Measurements from ENCODE around the gene GGN. TPM values are rescaled to one million over a fixed set of nuclear protein-coding genes. Genes with fewer than 3 reads are reported as not detected.

The GGN gene
- total and polyA plus RNA-seq, 9 of the 15 experiments (the other 6 are each of a cell fraction or from before 2014, with no cell fraction given): 0.15 to 0.33 TPM; not detected in 7

DNA sequence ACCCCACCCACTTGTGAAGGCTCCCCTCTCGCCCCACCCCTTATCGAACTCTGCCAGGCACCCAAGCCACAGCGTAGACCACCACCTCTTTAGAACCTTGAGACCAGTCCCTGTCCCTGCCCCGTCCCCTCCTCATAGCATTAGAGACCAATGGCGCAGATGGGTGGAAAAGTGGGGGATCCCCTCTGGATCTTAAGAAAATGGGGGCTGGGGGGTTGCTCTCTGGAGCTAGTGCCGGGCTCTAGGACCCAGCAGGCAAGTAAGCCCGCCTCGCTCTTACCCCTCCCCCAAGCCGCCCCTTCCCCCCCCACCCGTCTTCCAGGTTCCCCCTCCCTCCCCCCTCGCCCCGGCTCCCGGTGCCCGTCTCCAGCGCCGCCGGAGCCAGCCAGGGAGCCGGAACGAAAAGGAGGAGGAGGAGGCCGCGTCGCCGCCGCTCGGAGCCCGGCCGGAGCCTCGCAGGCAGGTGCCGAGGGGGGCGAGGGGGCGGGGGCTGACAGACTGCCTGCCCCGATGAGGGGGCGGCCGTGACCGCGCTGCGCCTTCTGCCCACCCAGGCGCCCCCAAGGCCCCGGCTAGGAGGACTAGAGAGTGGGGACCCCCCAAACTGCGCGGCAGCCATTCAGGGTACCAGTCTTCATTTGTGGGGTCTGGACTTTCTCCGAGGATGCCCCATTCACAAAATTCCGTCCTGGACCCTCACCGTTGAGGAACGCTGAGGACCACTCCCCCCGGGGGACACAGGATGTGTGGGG is 691 bp upstream of the GGN start, which contains the start of gene SPRED3 (continued):
- TF ChIP-seq, protein P1, sequence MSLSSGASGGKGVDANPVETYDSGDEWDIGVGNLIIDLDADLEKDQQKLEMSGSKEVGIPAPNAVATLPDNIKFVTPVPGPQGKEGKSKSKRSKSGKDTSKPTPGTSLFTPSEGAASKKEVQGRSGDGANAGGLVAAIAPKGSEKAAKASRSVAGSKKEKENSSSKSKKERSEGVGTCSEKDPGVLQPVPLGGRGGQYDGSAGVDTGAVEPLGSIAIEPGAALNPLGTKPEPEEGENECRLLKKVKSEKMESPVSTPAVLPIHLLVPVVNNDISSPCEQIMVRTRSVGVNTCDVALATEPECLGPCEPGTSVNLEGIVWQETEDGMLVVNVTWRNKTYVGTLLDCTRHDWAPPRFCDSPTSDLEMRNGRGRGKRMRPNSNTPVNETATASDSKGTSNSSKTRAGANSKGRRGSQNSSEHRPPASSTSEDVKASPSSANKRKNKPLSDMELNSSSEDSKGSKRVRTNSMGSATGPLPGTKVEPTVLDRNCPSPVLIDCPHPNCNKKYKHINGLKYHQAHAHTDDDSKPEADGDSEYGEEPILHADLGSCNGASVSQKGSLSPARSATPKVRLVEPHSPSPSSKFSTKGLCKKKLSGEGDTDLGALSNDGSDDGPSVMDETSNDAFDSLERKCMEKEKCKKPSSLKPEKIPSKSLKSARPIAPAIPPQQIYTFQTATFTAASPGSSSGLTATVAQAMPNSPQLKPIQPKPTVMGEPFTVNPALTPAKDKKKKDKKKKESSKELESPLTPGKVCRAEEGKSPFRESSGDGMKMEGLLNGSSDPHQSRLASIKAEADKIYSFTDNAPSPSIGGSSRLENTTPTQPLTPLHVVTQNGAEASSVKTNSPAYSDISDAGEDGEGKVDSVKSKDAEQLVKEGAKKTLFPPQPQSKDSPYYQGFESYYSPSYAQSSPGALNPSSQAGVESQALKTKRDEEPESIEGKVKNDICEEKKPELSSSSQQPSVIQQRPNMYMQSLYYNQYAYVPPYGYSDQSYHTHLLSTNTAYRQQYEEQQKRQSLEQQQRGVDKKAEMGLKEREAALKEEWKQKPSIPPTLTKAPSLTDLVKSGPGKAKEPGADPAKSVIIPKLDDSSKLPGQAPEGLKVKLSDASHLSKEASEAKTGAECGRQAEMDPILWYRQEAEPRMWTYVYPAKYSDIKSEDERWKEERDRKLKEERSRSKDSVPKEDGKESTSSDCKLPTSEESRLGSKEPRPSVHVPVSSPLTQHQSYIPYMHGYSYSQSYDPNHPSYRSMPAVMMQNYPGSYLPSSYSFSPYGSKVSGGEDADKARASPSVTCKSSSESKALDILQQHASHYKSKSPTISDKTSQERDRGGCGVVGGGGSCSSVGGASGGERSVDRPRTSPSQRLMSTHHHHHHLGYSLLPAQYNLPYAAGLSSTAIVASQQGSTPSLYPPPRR (CRISPR knock-in tag; IDR thresholded peaks at IDR 0.05; ENCODE audit: borderline replicate concordance): no peak
- TF ChIP-seq, protein P2, sequence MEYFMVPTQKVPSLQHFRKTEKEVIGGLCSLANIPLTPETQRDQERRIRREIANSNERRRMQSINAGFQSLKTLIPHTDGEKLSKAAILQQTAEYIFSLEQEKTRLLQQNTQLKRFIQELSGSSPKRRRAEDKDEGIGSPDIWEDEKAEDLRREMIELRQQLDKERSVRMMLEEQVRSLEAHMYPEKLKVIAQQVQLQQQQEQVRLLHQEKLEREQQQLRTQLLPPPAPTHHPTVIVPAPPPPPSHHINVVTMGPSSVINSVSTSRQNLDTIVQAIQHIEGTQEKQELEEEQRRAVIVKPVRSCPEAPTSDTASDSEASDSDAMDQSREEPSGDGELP (CRISPR knock-in tag; IDR thresholded peaks at IDR 0.05; ENCODE audit: borderline replicate concordance): no peak

Data from K562 (cell line).